Measurements from ENCODE around the gene MCCC1. TPM values are rescaled to one million over a fixed set of nuclear protein-coding genes. Genes with fewer than 3 reads are reported as not detected.
A peak's percentile ranks its signal among the peaks of the same experiment; 100 is the strongest.

MCCC1 gene
- total and polyA plus RNA-seq, 10 of the 15 experiments (the other 5 are each of a cell fraction or from before 2014, with no cell fraction given) = 35.0 to 71.7 (median 47.0) TPM

DNA sequence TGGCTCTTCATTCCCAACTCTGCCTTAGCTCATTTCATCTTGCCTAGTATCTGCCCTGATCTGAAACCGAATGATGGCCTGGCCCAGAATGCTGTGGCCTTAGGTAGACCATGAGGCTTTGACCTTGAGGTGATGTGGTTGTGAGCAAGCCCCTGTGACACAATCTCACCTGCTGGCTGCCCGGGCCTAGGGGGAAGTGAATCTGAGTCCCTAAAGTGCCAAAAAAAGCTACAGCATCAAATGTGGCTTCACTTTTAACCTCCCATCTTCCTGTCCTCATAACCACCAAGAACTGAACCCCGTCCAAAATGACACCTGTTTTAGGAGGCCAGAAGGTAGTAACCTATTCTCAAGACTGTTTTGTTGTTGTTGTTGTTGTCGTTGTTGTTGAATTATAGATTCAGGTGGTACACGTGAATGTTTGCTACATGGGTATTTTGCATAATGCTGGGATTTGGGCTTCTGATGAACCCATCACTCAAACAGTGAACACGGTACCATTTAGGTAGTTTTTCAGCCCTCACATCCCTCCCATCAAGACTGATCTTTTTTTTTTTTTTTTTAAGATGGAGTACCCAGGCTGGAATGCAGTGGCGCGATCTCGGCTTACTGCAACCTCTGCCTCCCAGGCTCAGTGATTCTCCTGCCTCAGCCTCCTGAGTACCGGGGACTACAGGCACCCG lies 54.6 kb downstream of the MCCC1 start (continued):
- TF ChIP-seq ZNF592 (IDR thresholded peaks at IDR 0.05) = no peak
- peak; percentile 99 for TF ChIP-seq RUNX3 (IDR thresholded peaks at IDR 0.05; ENCODE audit: low read length)
- no peak for TF ChIP-seq POLR2AphosphoS2 (IDR thresholded peaks at IDR 0.05; ENCODE audit: low read depth, low read length)
- peak; percentile 97; the same call in 1 of the 2 replicates for TF ChIP-seq MTA3 (IDR thresholded peaks at IDR 0.05; ENCODE audit: borderline replicate concordance, low read length)
- TF ChIP-seq SP1 (IDR thresholded peaks at IDR 0.05; ENCODE audit: low read depth, low read length) = peak; percentile 66
- TF ChIP-seq, protein P1, sequence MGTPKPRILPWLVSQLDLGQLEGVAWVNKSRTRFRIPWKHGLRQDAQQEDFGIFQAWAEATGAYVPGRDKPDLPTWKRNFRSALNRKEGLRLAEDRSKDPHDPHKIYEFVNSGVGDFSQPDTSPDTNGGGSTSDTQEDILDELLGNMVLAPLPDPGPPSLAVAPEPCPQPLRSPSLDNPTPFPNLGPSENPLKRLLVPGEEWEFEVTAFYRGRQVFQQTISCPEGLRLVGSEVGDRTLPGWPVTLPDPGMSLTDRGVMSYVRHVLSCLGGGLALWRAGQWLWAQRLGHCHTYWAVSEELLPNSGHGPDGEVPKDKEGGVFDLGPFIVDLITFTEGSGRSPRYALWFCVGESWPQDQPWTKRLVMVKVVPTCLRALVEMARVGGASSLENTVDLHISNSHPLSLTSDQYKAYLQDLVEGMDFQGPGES (IDR thresholded peaks at IDR 0.05) = no peak
- no peak for TF ChIP-seq MYC (IDR thresholded peaks at IDR 0.05; ENCODE audit: insufficient read depth, insufficient read length, insufficient replicate concordance, low read length, severe bottlenecking)
- TF ChIP-seq ZNF384 (IDR thresholded peaks at IDR 0.05; ENCODE audit: borderline replicate concordance, low read depth, low read length) = no peak
- TF ChIP-seq ATF7 (IDR thresholded peaks at IDR 0.05; ENCODE audit: low read depth) = peak; percentile 70
- no peak for TF ChIP-seq FOXK2 (IDR thresholded peaks at IDR 0.05)
- TF ChIP-seq MTA2 (IDR thresholded peaks at IDR 0.05; ENCODE audit: low read depth) = peak; percentile 78
- no peak for TF ChIP-seq RFX5 (IDR thresholded peaks at IDR 0.05; ENCODE audit: low read depth, low read length)
- no peak for TF ChIP-seq POLR2A (IDR thresholded peaks at IDR 0.05; ENCODE audit: low read depth, low read length)
- TF ChIP-seq SKIL (IDR thresholded peaks at IDR 0.05; ENCODE audit: low read depth, poor library complexity, severe bottlenecking) = peak; percentile 79
- peak; percentile 96 for TF ChIP-seq MEF2B (IDR thresholded peaks at IDR 0.05; ENCODE audit: partially characterized antibody, poor library complexity, severe bottlenecking)
- TF ChIP-seq FOXM1 (IDR thresholded peaks at IDR 0.05; ENCODE audit: low read depth, low read length) = peak; percentile 98
- no peak for TF ChIP-seq KLF5 (IDR thresholded peaks at IDR 0.05; ENCODE audit: partially characterized antibody)
- TF ChIP-seq GABPA (IDR thresholded peaks at IDR 0.05; ENCODE audit: low read depth) = peak; percentile 66
- TF ChIP-seq CBX3 (IDR thresholded peaks at IDR 0.05; ENCODE audit: borderline replicate concordance, low read depth) = no peak
- no peak for TF ChIP-seq STAT1 (conservative IDR thresholded peaks at IDR 0.05)
- TF ChIP-seq SMAD5 (IDR thresholded peaks at IDR 0.05; ENCODE audit: low read depth) = no peak
- TF ChIP-seq ASH2L (IDR thresholded peaks at IDR 0.05; ENCODE audit: borderline replicate concordance, low read depth) = no peak

Data from GM12878 (cell line).